ENCODE data around the gene GABRR3. TPM values are rescaled to one million over a fixed set of nuclear protein-coding genes. Genes with fewer than 3 reads are reported as not detected.

GABRR3 gene
- total and polyA plus RNA-seq, 2 experiments from 2014 or later: not detected

GRCh38 chr3:98025392-98025945 lies 9.6 kb downstream of the GABRR3 start:
- H3K79me2 ChIP-seq (replicated peaks; ENCODE audit: insufficient read depth): no peaks in the 10 kb centered on the region
- H3K4me1 Mint-ChIP-seq: peaks cover 15% of the 10 kb centered on the region; the same call in 2 of the 3 replicates
- H3F3A ChIP-seq (replicated peaks; ENCODE audit: low read depth): no peaks in the 10 kb centered on the region
- no peak overlapping the region for H3K27ac ChIP-seq (ENCODE audit: low read depth)
- DNase-seq (ENCODE audit: low spot score): no peak
- H3K9me3 Mint-ChIP-seq: no peaks in the 10 kb centered on the region
- no peaks in the 10 kb centered on the region for H3K27me3 ChIP-seq (ENCODE audit: insufficient read depth)
- no peaks in the 10 kb centered on the region for H3K36me3 ChIP-seq (ENCODE audit: insufficient read depth)
- no peak overlapping the region for H3K4me3 ChIP-seq
- ATAC-seq: no peak
- H4K20me1 ChIP-seq (replicated peaks; ENCODE audit: insufficient read depth): no peaks in the 10 kb centered on the region
- H3K4me3 Mint-ChIP-seq: no peak overlapping the region
- no peak overlapping the region for H3K27ac Mint-ChIP-seq
- no peak overlapping the region for H2AFZ ChIP-seq
- no peaks in the 10 kb centered on the region for H3K36me3 Mint-ChIP-seq (ENCODE audit: low read depth)
- H3K9me2 ChIP-seq (ENCODE audit: insufficient read depth): no peaks in the 10 kb centered on the region
- TF ChIP-seq ZNF331 (CRISPR knock-in tag; IDR thresholded peaks at IDR 0.05; ENCODE audit: low read depth) (no peak), JUNB (IDR thresholded peaks at IDR 0.05; ENCODE audit: unreplicated experiment) (no peak), ETS1 (IDR thresholded peaks at IDR 0.05) (no peak), STAT1 (IDR thresholded peaks at IDR 0.05; ENCODE audit: unreplicated experiment) (no peak), REST (IDR thresholded peaks at IDR 0.05; ENCODE audit: unreplicated experiment) (no peak), POLR2AphosphoS5 (IDR thresholded peaks at IDR 0.05; ENCODE audit: low read depth) (no peak), NANOG (IDR thresholded peaks at IDR 0.05; ENCODE audit: borderline replicate concordance) (no peak), EZH2phosphoT487 (IDR thresholded peaks at IDR 0.05; ENCODE audit: unreplicated experiment) (no peak), ZNF114 (CRISPR knock-in tag; IDR thresholded peaks at IDR 0.05) (no peak), EZH2 (IDR thresholded peaks at IDR 0.05; ENCODE audit: low read depth, unreplicated experiment) (no peak), CREB1 (CRISPR knock-in tag; IDR thresholded peaks at IDR 0.05; ENCODE audit: low read depth) (no peak)
- TF ChIP-seq, protein P1, sequence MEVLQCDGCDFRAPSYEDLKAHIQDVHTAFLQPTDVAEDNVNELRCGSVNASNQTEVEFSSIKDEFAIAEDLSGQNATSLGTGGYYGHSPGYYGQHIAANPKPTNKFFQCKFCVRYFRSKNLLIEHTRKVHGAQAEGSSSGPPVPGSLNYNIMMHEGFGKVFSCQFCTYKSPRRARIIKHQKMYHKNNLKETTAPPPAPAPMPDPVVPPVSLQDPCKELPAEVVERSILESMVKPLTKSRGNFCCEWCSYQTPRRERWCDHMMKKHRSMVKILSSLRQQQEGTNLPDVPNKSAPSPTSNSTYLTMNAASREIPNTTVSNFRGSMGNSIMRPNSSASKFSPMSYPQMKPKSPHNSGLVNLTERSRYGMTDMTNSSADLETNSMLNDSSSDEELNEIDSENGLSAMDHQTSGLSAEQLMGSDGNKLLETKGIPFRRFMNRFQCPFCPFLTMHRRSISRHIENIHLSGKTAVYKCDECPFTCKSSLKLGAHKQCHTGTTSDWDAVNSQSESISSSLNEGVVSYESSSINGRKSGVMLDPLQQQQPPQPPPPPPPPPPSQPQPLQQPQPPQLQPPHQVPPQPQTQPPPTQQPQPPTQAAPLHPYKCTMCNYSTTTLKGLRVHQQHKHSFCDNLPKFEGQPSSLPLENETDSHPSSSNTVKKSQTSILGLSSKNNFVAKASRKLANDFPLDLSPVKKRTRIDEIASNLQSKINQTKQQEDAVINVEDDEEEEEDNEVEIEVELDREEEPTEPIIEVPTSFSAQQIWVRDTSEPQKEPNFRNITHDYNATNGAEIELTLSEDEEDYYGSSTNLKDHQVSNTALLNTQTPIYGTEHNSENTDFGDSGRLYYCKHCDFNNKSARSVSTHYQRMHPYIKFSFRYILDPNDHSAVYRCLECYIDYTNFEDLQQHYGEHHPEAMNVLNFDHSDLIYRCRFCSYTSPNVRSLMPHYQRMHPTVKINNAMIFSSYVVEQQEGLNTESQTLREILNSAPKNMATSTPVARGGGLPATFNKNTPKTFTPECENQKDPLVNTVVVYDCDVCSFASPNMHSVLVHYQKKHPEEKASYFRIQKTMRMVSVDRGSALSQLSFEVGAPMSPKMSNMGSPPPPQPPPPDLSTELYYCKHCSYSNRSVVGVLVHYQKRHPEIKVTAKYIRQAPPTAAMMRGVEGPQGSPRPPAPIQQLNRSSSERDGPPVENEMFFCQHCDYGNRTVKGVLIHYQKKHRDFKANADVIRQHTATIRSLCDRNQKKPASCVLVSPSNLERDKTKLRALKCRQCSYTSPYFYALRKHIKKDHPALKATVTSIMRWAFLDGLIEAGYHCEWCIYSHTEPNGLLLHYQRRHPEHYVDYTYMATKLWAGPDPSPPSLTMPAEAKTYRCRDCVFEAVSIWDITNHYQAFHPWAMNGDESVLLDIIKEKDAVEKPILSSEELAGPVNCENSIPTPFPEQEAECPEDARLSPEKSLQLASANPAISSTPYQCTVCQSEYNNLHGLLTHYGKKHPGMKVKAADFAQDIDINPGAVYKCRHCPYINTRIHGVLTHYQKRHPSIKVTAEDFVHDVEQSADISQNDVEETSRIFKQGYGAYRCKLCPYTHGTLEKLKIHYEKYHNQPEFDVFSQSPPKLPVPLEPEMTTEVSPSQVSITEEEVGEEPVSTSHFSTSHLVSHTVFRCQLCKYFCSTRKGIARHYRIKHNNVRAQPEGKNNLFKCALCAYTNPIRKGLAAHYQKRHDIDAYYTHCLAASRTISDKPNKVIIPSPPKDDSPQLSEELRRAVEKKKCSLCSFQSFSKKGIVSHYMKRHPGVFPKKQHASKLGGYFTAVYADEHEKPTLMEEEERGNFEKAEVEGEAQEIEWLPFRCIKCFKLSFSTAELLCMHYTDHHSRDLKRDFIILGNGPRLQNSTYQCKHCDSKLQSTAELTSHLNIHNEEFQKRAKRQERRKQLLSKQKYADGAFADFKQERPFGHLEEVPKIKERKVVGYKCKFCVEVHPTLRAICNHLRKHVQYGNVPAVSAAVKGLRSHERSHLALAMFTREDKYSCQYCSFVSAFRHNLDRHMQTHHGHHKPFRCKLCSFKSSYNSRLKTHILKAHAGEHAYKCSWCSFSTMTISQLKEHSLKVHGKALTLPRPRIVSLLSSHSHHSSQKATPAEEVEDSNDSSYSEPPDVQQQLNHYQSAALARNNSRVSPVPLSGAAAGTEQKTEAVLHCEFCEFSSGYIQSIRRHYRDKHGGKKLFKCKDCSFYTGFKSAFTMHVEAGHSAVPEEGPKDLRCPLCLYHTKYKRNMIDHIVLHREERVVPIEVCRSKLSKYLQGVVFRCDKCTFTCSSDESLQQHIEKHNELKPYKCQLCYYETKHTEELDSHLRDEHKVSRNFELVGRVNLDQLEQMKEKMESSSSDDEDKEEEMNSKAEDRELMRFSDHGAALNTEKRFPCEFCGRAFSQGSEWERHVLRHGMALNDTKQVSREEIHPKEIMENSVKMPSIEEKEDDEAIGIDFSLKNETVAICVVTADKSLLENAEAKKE (CRISPR knock-in tag; IDR thresholded peaks at IDR 0.05): no peak
- TF ChIP-seq, protein P2, sequence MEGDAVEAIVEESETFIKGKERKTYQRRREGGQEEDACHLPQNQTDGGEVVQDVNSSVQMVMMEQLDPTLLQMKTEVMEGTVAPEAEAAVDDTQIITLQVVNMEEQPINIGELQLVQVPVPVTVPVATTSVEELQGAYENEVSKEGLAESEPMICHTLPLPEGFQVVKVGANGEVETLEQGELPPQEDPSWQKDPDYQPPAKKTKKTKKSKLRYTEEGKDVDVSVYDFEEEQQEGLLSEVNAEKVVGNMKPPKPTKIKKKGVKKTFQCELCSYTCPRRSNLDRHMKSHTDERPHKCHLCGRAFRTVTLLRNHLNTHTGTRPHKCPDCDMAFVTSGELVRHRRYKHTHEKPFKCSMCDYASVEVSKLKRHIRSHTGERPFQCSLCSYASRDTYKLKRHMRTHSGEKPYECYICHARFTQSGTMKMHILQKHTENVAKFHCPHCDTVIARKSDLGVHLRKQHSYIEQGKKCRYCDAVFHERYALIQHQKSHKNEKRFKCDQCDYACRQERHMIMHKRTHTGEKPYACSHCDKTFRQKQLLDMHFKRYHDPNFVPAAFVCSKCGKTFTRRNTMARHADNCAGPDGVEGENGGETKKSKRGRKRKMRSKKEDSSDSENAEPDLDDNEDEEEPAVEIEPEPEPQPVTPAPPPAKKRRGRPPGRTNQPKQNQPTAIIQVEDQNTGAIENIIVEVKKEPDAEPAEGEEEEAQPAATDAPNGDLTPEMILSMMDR (conservative IDR thresholded peaks at IDR 0.05; ENCODE audit: low read depth in 2 of 2): no peak
- H3K4me2 ChIP-seq: no peak overlapping the region
- H3K27me3 Mint-ChIP-seq (ENCODE audit: insufficient read depth, low read depth, poor library complexity): no peaks in the 10 kb centered on the region
- no peaks in the 10 kb centered on the region for H3K4me1 ChIP-seq (ENCODE audit: insufficient read depth)

Data from GM23338 (cell line).